K562 (cell line): ENCODE measurements around the gene CTSZ. TPM values are rescaled to one million over a fixed set of nuclear protein-coding genes. Genes with fewer than 3 reads are reported as not detected.
"Not testable (repeated sequence)": the region's sequence is repeated elsewhere in the genome, so short reads cannot be mapped to it uniquely, and the experiment has no call there.

Source experiments
- ATAC-seq: fragments of 200-7000 bp; cut with Tn5 transposase; 3 replicates; pipeline ENCODE4 v1.9.1; 2020; ENCODE audit warnings: moderate library complexity
- BruUV-seq: library from RNA; stranded (reverse); fragments of 400-500 nt; replicated peaks from 2 replicates; lab custom pipeline; 2021; lab: Mats Ljungman, UMichigan
- CTCF ChIA-PET: fragments of 300-600 bp; formaldehyde crosslinking; extraction: SDS; loops from one replicate; lab custom pipeline; 2021; ENCODE audit warnings: low intra/inter-chr PET ratio; lab: Yijun Ruan, JAX
- POLR2A ChIA-PET: fragments of 300-600, 350-650 bp; sonication (Branson Sonifier 250); formaldehyde crosslinking; extraction: SDS; loops from one replicate; lab custom pipeline; 2021; ENCODE audit warnings: antibody characterized with exemption, inconsistent platforms; lab: Yijun Ruan, JAX
- DNase-seq, 4 experiments: peaks; one replicate each; pipeline versions ENCODE4 v3.0.0 to v3.0.0-alpha.2; 2011 to 2018; ENCODE audit warnings: low spot score in 3 of 4, mixed read lengths in 3 of 4; ENCODE audit errors: extremely low read depth in 1 of 4
- FAIRE-seq: peaks from 2 replicates; lab custom pipeline; 2011; peaks lifted over from hg19 to GRCh38; lab: Jason Lieb, UNC
- H2AFZ ChIP-seq: 2 replicates; pipeline ENCODE4 v1.6.0; 2011; ENCODE audit warnings: low read depth, low read length, control low read depth, inconsistent platforms
- H3K27ac ChIP-seq: fragments of 200-600 bp; 3 replicates; pipeline ENCODE4 v1.8.0; 2011; ENCODE audit warnings: low read depth, mild to moderate bottlenecking, control low read depth, inconsistent platforms, low read length, moderate library complexity, mixed read lengths; ENCODE audit errors: extremely low read depth
- H3K27me3 ChIP-seq, 2 experiments: fragments of 300-600 bp in 1 of 2; 2 replicates in 1 of 2; 3 replicates in 1 of 2; pipeline versions ENCODE4 v1.6.0 to v1.8.0; 2011; ENCODE audit warnings: inconsistent platforms in 2 of 2, low read length in 2 of 2, mild to moderate bottlenecking in 1 of 2, mixed read lengths in 1 of 2, moderate library complexity in 1 of 2; ENCODE audit not compliant: control insufficient read depth in 2 of 2, insufficient read depth in 2 of 2
- H3K36me3 ChIP-seq: fragments of 300-600 bp; 3 replicates; pipeline ENCODE4 v1.8.0; 2011; ENCODE audit warnings: mild to moderate bottlenecking, low read length, inconsistent platforms; ENCODE audit not compliant: control insufficient read depth, insufficient read depth
- H3K4me1 ChIP-seq, 2 experiments: fragments of 200-600 bp in 1 of 2; replicated peaks in 1 of 2; 2 replicates in 1 of 2; 3 replicates in 1 of 2; pipeline versions ENCODE4 v1.5.1 to v1.8.0; 2011; ENCODE audit warnings: inconsistent platforms in 2 of 2, low read length in 2 of 2, mild to moderate bottlenecking in 1 of 2, mixed read lengths in 1 of 2, moderate library complexity in 1 of 2; ENCODE audit not compliant: control insufficient read depth in 2 of 2, insufficient read depth in 2 of 2
- H3K4me2 ChIP-seq: 2 replicates; pipeline ENCODE4 v1.6.1; 2011; ENCODE audit warnings: low read length, control low read depth, inconsistent platforms, mixed read lengths; ENCODE audit not compliant: insufficient read depth
- H3K4me3 ChIP-seq: fragments of 200-600 bp; sonication (generic), shearing (Covaris generic); 2 replicates; pipeline ENCODE4 v1.5.1; 2016; ENCODE audit warnings: control low read depth, inconsistent platforms
- H3K79me2 ChIP-seq: fragments of 200-600 bp; 3 replicates; pipeline ENCODE4 v1.8.0; 2011; ENCODE audit warnings: low read length, inconsistent platforms; ENCODE audit not compliant: control insufficient read depth, insufficient read depth
- H3K9ac ChIP-seq, 2 experiments: 2 replicates each; pipeline versions ENCODE4 v1.6.0 to v1.6.1; 2011; ENCODE audit warnings: low read depth in 2 of 2, low read length in 2 of 2, control low read depth in 1 of 2, inconsistent platforms in 1 of 2, mild to moderate bottlenecking in 1 of 2, mixed read lengths in 1 of 2; ENCODE audit not compliant: insufficient read depth in 1 of 2
- H3K9me1 ChIP-seq: one replicate; pipeline ENCODE4 v1.6.0; 2011; ENCODE audit warnings: inconsistent platforms, mild to moderate bottlenecking, low read length, moderate library complexity; ENCODE audit not compliant: control insufficient read depth, insufficient read depth
- H3K9me3 ChIP-seq: replicated peaks from 2 replicates; pipeline ENCODE4 v1.5.1; 2011; ENCODE audit warnings: low read depth, low read length, inconsistent platforms; ENCODE audit not compliant: control insufficient read depth, insufficient read depth
- H4K20me1 ChIP-seq: replicated peaks from 2 replicates; pipeline ENCODE4 v1.6.1; 2011; ENCODE audit warnings: low read length, inconsistent platforms, mixed read lengths; ENCODE audit not compliant: control insufficient read depth, insufficient read depth
- CBX2 ChIP-seq: fragments of 200-600 bp; sonication (generic); IDR thresholded peaks from one replicate; pipeline ENCODE4 v1.6.1; 2012; ENCODE audit warnings: mild to moderate bottlenecking, low read length, inconsistent platforms; ENCODE audit not compliant: insufficient read depth, poor library complexity, severe bottlenecking
- CBX8 ChIP-seq: fragments of 200-600 bp; sonication (generic); IDR thresholded peaks from 2 replicates; pipeline ENCODE4 v1.6.1; 2012; ENCODE audit warnings: borderline replicate concordance, mixed run types, low read depth, mild to moderate bottlenecking, moderate library complexity, mixed read lengths, low read length, control low read depth, inconsistent platforms; ENCODE audit not compliant: poor library complexity, severe bottlenecking; ENCODE audit errors: extremely low read depth
- RNF2 ChIP-seq: sonication (generic); IDR thresholded peaks from 2 replicates; pipeline ENCODE4 v1.6.1; 2016
- USF2 ChIP-seq: sonication (generic); formaldehyde crosslinking; IDR thresholded peaks from 2 replicates; pipeline ENCODE4 v1.5.0; 2020; ENCODE audit warnings: missing genetic modification reagents
- ZFP36 ChIP-seq: fragments of 150-350 bp; IDR thresholded peaks from 2 replicates; pipeline ENCODE4 v1.6.1; 2018; ENCODE audit warnings: low read length, low read depth; ENCODE audit not compliant: partially characterized antibody
- WGBS: fragments of 100-300 bp; shearing (Covaris generic); methylation state at CpG from one replicate; pipeline ENCODE4 v1.1.6; 2016; ENCODE audit warnings: low coverage, mixed read lengths; ENCODE audit not compliant: insufficient coverage; ENCODE audit errors: missing lambda C conversion rate; 5-methylcytosine and 5-hydroxymethylcytosine counted together
- in situ Hi-C: fragments of 300-500 bp; cut with MboI; formaldehyde crosslinking; loops from 4 replicates; pipeline ENCODE4 v1.15.0; 2018; ENCODE audit warnings: inconsistent platforms, mixed read lengths
- intact Hi-C: fragments of 100-400 bp; cut with micrococcal nuclease; formaldehyde crosslinking; loops from 2 replicates; pipeline ENCODE4 v1.14.2; 2022
- polyA plus RNA-seq, 8 experiments: library from polyadenylated mRNA; depleted of rRNA in 4 of 8; stranded (reverse) in 5 of 8; unstranded in 3 of 8; fragments of >200 nt; fragmentation: Nextera tagmentation in 2 of 8; fragmentation: Illumina TruSeq in 1 of 8; extraction: Ambion mirVana in 2 of 8; extraction: Trizol in 1 of 8; gene quantifications; 2 replicates each; pipeline versions ENCODE4 v1.2.1 to v1.2.3, GENCODE V29; 2011 to 2014; ENCODE audit warnings: inconsistent platforms in 1 of 8, missing spikeins in 1 of 8
- total RNA-seq, 7 experiments: library from RNA; depleted of rRNA in 6 of 7; stranded (reverse); fragments of >200 nt in 6 of 7; fragmentation: Illumina TruSeq in 2 of 7; extraction: Trizol in 2 of 7; gene quantifications; 2 replicates each; pipeline versions ENCODE4 v1.2.1 to v1.2.3, GENCODE V29; 2011 to 2021; ENCODE audit warnings: low replicate concordance in 1 of 7

The CTSZ gene
- total and polyA plus RNA-seq, 9 of the 15 experiments (the other 6 are each of a cell fraction or from before 2014, with no cell fraction given): 1.6 to 143 (median 82.8) TPM

GRCh38 chr20:58947797-58948388 lies 59.2 kb downstream of the CTSZ start:
- Histone ChIP-seq H3K27me3 (peaks cover 35 to 36% of the 10 kb centered on the region in 2 experiments), H2AFZ (peak overlapping the region; percentile 25; the same call in 1 of the 2 replicates)
- H3K4me3 ChIP-seq, BruUV-seq, H3K4me1 ChIP-seq, DNase-seq, CTCF ChIA-PET, H3K9me1 ChIP-seq, H3K27ac ChIP-seq, H3K9ac ChIP-seq, H3K4me2 ChIP-seq, H4K20me1 ChIP-seq, in situ Hi-C loops, intact Hi-C loops, H3K79me2 ChIP-seq, H3K9me3 ChIP-seq, H3K36me3 ChIP-seq: not testable (repeated sequence)
- POLR2A ChIA-PET: interaction anchor here (2.3 kb wide), 1 partner anchor 11 kb away, joined by 7 read pairs; no protein-coding TSS in a partner anchor
- FAIRE-seq (peak; percentile 65), ATAC-seq (peak; percentile 56; the same call in 2 of the 3 replicates)
- WGBS: 6% methylated on average over 7 of the region's 7 CpGs
- TF ChIP-seq CBX8 (peak; percentile 79), ZFP36 (peak; percentile 18), RNF2 (peak; percentile 23), CBX2 (peak; percentile 92), USF2 (CRISPR knock-in tag) (0 out of 2 replicates have a peak, but pooled peaks have one; percentile 6)
